ENCODE measurements around the gene NOX5.
A peak's percentile ranks its signal among the peaks of the same experiment; 100 is the strongest.

Gene NOX5

GRCh38 chr15:69085325-69086081 lies 71.0 kb downstream of the NOX5 start:
- no peak for DNase-seq

GRCh38 chr15:69086427-69087204 lies 72.1 kb downstream of the NOX5 start:
- no peak for DNase-seq

- DNase-seq = no peak
Measured at GRCh38 chr15:69087366-69087976, 73.0 kb downstream of the NOX5 start.

- no peak for DNase-seq
Measured at GRCh38 chr15:69088300-69088965, 73.9 kb downstream of the NOX5 start.

- DNase-seq = no peak
Measured at GRCh38 chr15:69089258-69089657, 74.8 kb downstream of the NOX5 start.

GRCh38 chr15:69090197-69090948 lies 75.9 kb downstream of the NOX5 start:
- peak; percentile 3 for DNase-seq

GRCh38 chr15:69091654-69092053 lies 77.2 kb downstream of the NOX5 start:
- DNase-seq = no peak

- no peak for DNase-seq
Measured at GRCh38 chr15:69092159-69092558, 77.7 kb downstream of the NOX5 start.

GRCh38 chr15:69093127-69093526 lies 78.6 kb downstream of the NOX5 start:
- DNase-seq = no peak

- no peak for DNase-seq
Measured at GRCh38 chr15:69093614-69094013, 79.1 kb downstream of the NOX5 start.

GRCh38 chr15:69094124-69094921 lies 79.8 kb downstream of the NOX5 start:
- DNase-seq = no peak

- no peak for DNase-seq
Measured at GRCh38 chr15:69095274-69095673, 80.8 kb downstream of the NOX5 start.

- DNase-seq = no peak
Measured at GRCh38 chr15:69096196-69096595, 81.7 kb downstream of the NOX5 start.

- no peak for DNase-seq
Measured at GRCh38 chr15:69096626-69097025, 82.1 kb downstream of the NOX5 start.

GRCh38 chr15:69098771-69099170 lies 84.3 kb downstream of the NOX5 start:
- DNase-seq = no peak

GRCh38 chr15:69099941-69100340 lies 85.4 kb downstream of the NOX5 start:
- no peak for DNase-seq

GRCh38 chr15:69100821-69101220 lies 86.3 kb downstream of the NOX5 start:
- no peak for DNase-seq

GRCh38 chr15:69104050-69104750 lies 89.7 kb downstream of the NOX5 start:
- DNase-seq = peak; percentile 24

- DNase-seq = no peak
Measured at GRCh38 chr15:69105451-69105985, 91.0 kb downstream of the NOX5 start.

GRCh38 chr15:69107025-69107620 lies 92.6 kb downstream of the NOX5 start:
- no peak for DNase-seq

Measured in NCI-H748 treated with DMSO at 0.1 percent for 48 hours (cell line).